ENCODE results near the gene PARD6A.

- TF ChIP-seq CTCF (IDR thresholded peaks at IDR 0.05; ENCODE audit: borderline replicate concordance, extremely low read depth, low read length, poor library complexity, severe bottlenecking) = no peak
- TF ChIP-seq EZH2 (IDR thresholded peaks at IDR 0.05; ENCODE audit: borderline replicate concordance, low read depth, low read length, severe bottlenecking) = no peak
These were observed 14.3 kb downstream of the PARD6A start for GRCh38 chr16:67674851-67675578.
